ENCODE measurements around the gene FAM20C.

Gene FAM20C

DNA sequence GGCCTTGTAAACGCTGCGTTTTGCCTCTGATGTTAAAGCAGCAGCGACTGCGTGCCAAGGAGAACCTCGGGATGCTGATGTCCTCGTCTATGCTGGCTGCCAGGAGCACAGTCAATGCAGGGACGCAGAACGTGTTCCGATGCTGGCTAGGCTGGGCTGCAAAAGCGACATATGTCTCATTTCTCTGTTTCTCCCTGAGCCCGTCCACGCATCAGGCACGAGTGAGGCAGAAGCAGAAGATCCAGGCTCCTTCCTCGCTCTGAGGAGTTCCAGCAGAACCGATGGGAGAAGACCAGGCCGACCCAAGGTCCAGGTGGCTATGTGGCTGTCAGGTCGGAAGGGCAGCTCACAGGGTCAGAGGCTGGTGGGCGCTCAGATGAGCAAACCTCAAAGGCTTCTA, 93.9 kb downstream of the FAM20C start:
- TF ChIP-seq CTCF (IDR thresholded peaks at IDR 0.05; ENCODE audit: low read depth, low read length, missing control alignments): no peak
- no peak for DNase-seq (ENCODE audit: low read depth)
- in situ Hi-C loops (cut with HindIII; ENCODE audit: low sequenced_read_pairs): no loop called here
- no peak overlapping the region for H3K4me3 ChIP-seq (ENCODE audit: low read depth, low read length)

GRCh38 chr7:288671-289101, 96.3 kb downstream of the FAM20C start:
- TF ChIP-seq CTCF (IDR thresholded peaks at IDR 0.05; ENCODE audit: low read depth, low read length, missing control alignments): no peak
- no peak for DNase-seq (ENCODE audit: low read depth)
- in situ Hi-C loops (cut with HindIII; ENCODE audit: low sequenced_read_pairs): no loop called here
- H3K4me3 ChIP-seq (ENCODE audit: low read depth, low read length): no peak overlapping the region

DNA sequence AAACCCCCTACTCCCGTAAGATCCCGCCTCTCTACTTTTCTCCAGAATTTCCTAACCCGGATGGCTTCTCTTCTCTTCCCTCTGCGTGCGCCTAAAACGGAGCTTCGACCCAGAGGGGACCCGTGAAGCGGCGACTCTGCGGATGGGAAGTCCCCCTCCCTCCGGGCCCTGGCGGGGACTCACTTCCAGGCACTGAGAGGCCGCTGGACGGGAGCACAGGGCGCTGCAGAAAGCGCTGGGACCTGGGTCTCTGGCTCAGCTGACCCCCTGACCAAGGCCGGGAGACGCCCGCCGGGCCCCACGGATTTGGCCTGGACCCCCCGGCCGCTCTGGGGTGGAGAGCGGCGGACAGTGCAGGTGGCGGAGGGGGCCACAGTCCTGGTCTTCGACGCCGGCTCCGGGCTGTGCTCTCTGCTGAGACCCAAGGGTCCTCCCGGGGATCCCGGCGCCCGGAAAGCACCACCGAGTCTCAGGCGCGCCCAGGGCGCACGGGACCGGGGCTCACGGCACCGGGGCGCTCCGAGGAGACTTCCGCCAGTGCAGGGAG, 96.9 kb downstream of the FAM20C start:
- in situ Hi-C loops (cut with HindIII; ENCODE audit: low sequenced_read_pairs): no loop called here
- no peak for DNase-seq (ENCODE audit: low read depth)
- TF ChIP-seq CTCF (IDR thresholded peaks at IDR 0.05; ENCODE audit: low read depth, low read length, missing control alignments): no peak
- H3K4me3 ChIP-seq (ENCODE audit: low read depth, low read length): no peak overlapping the region

DNA sequence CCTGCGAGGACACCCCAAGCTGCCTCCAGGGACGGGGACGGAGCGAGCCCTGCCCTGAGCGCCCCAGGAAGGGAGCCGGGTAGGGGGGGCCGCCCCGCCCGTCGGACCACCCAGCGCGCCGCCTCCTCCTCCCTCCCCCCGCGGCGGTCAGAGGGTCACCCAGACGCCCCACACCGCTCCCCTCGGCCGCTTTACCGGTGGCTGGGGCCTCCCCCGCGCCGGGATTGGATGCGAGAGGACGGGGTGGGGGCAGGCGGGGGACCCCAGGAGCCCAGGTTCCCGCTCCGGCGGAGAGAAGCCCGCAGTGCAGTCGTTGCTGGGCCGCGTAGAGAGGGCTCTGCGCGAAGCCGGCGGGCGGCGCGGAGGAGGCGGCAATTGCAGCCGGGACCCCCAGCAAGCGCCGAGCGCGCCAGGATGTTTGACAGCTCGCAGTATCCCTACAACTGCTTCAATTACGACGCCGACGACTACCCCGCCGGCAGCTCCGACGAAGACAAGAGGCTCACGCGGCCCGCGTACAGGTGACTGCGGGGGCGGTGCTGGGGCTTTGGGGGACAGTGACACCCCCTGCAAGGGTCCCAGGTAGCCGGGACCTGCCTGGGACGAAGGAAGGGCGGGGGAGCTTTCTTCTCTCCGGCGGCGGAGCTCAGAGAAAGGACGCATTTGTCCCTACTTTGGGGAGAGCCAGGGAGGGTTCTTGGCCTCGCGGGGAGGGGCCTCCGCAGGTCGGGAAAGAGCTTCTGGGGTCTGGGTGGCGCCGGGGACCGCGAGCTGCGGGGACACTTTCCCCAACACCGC, 97.6 kb downstream of the FAM20C start, which contains the start of gene FOXL3:
FOXL3 (plus strand) TSS at position 415 of the 798 bp plus-strand sequence; CDS start at position 415, 0 bp downstream.
- in situ Hi-C loops (cut with HindIII; ENCODE audit: low sequenced_read_pairs): no loop called here
- H3K4me3 ChIP-seq (ENCODE audit: low read depth, low read length): no peak within 1 kb of the TSS
- DNase-seq (ENCODE audit: low read depth): no peak
- no peak for TF ChIP-seq CTCF (IDR thresholded peaks at IDR 0.05; ENCODE audit: low read depth, low read length, missing control alignments)

DNA sequence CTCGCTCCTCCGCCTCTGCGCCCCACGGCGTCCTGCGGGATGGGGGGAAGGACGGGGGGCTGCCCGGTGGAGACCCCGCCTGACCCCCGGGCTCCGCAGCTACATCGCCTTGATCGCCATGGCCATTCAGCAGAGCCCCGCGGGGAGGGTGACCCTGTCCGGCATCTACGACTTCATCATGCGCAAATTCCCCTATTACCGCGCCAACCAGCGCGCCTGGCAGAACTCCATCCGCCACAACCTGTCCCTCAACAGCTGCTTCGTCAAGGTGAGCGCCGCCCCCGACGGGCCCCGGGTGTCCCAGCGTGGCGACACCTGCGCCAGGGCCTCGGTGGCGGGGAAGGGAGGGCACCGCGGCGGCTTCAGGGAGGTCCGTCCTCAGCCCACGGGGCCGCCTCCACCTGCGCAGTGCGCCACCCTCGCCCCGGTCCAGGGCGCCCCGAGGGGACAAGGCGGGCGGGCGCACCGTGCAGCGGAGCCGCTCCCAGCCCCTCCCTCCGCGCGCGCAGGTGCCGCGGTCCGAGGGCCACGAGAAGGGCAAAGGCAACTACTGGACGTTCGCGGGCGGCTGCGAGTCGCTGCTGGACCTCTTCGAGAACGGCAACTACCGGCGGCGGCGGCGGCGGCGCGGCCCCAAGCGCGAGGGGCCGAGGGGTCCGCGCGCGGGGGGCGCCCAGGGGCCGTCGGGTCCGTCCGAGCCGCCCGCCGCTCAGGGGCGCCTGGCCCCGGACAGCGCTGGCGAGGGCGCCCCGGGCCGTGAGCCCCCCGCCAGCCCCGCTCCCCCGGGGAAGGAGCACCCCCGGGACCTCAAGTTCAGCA, 98.4 kb downstream of the FAM20C start:
- H3K4me3 ChIP-seq (ENCODE audit: low read depth, low read length): no peak overlapping the region
- no peak for DNase-seq (ENCODE audit: low read depth)
- in situ Hi-C loops (cut with HindIII; ENCODE audit: low sequenced_read_pairs): no loop called here
- no peak for TF ChIP-seq CTCF (IDR thresholded peaks at IDR 0.05; ENCODE audit: low read depth, low read length, missing control alignments)

GRCh38 chr7:291373-292092, 99.2 kb downstream of the FAM20C start:
- DNase-seq (ENCODE audit: low read depth): no peak
- no peak for TF ChIP-seq CTCF (IDR thresholded peaks at IDR 0.05; ENCODE audit: low read depth, low read length, missing control alignments)
- in situ Hi-C loops (cut with HindIII; ENCODE audit: low sequenced_read_pairs): no loop called here
- H3K4me3 ChIP-seq (ENCODE audit: low read depth, low read length): no peak overlapping the region
